Thyroid gland (tissue), 4 donors: Measurements from ENCODE around the gene KCNK17. TPM values are rescaled to one million over a fixed set of nuclear protein-coding genes. Genes with fewer than 3 reads are reported as not detected.

Experiments
- DNase-seq, 2 donors: peaks; one replicate each; pipeline ENCODE4 v3.0.0-alpha.2; 2019
- H3K27ac ChIP-seq, 3 donors: fragments of 200-600 bp; sonication (generic); 1 replicate in 2 of 3; 2 replicates in 1 of 3; pipeline ENCODE4 v1.5.1; 2016 to 2019; ENCODE audit warnings: mild to moderate bottlenecking in 1 of 3, moderate library complexity in 1 of 3
- H3K27me3 ChIP-seq: fragments of 200-600 bp; sonication (generic); one replicate; pipeline ENCODE4 v1.5.1; 2019
- H3K36me3 ChIP-seq, 2 donors: fragments of 200-600 bp; sonication (generic); one replicate each; pipeline ENCODE4 v1.5.1; 2016 to 2019
- H3K4me1 ChIP-seq, 2 donors: fragments of 200-600 bp; sonication (generic); one replicate each; pipeline ENCODE4 v1.5.1; 2017 to 2019
- H3K4me3 ChIP-seq, 3 donors: fragments of 200-600 bp; sonication (generic); replicated peaks in 1 of 3; 1 replicate in 2 of 3; 2 replicates in 1 of 3; pipeline ENCODE4 v1.5.1; 2016; ENCODE audit warnings: mild to moderate bottlenecking in 1 of 3
- H3K9me3 ChIP-seq: fragments of 200-600 bp; sonication (generic); one replicate; pipeline ENCODE4 v1.5.1; 2017
- CTCF ChIP-seq, 6 experiments: fragments of 200-600 bp in 3 of 6; fragments of 450-650 bp in 3 of 6; sonication (generic) in 3 of 6; IDR thresholded peaks; one replicate each; pipeline ENCODE4 v1.5.1; 2016 to 2019; ENCODE audit warnings: antibody characterized with exemption in 6 of 6, mild to moderate bottlenecking in 2 of 6, inconsistent platforms in 1 of 6, moderate library complexity in 1 of 6
- POLR2A ChIP-seq, 2 donors: fragments of 450-650 bp; IDR thresholded peaks; one replicate each; pipeline ENCODE4 v1.6.1; 2017; ENCODE audit warnings: antibody characterized with exemption in 2 of 2, mild to moderate bottlenecking in 2 of 2, moderate library complexity in 1 of 2
- WGBS, 2 donors: methylation state at CpG; one replicate each; pipeline ENCODE4 v1.1.5; 2017; 5-methylcytosine and 5-hydroxymethylcytosine counted together
- intact Hi-C: fragments of 100-400 bp; cut with DNase I; formaldehyde crosslinking; loops from one replicate; pipeline ENCODE4 v1.15.1; 2023
- total RNA-seq, 4 donors: library from RNA; depleted of rRNA; stranded (reverse); fragments of >200 nt; gene quantifications; one replicate each; pipeline ENCODE4 v1.2.3, GENCODE V29; 2016

Gene KCNK17
- total RNA-seq, 4 donors from 2014 or later: 1.1 to 11.5 (median 4.5) TPM

GRCh38 chr6:39280247-39280731, 33.9 kb downstream of the KCNK17 start:
- Histone ChIP-seq H3K4me3 (no peak overlapping the region), H3K27ac (no peak overlapping the region), H3K4me1 (peaks cover 0 to 11% of the 10 kb centered on the region in 2 donors), H3K36me3 (no peaks in the 10 kb centered on the region), H3K9me3 (no peaks in the 10 kb centered on the region), H3K27me3 (no peaks in the 10 kb centered on the region)
- TF ChIP-seq CTCF (IDR thresholded peaks at IDR 0.05) (no peak), POLR2A (IDR thresholded peaks at IDR 0.05) (no peak)
- intact Hi-C loops: no loop called here
- no peak for DNase-seq
- WGBS, 2 donors: 47 to 57% methylated on average over 7 of the region's 8 CpGs

GRCh38 chr6:39279539-39279938, 34.7 kb downstream of the KCNK17 start:
- intact Hi-C loops: no loop called here
- TF ChIP-seq CTCF (IDR thresholded peaks at IDR 0.05) (no peak), POLR2A (IDR thresholded peaks at IDR 0.05) (no peak)
- H3K27me3 ChIP-seq: no peaks in the 10 kb centered on the region
- no peaks in the 10 kb centered on the region for H3K36me3 ChIP-seq
- 67 to 84% methylated on average over 6 of the region's 6 CpGs for WGBS, 2 donors
- DNase-seq: peak in 1 of 2 donors; percentile 23
- H3K27ac ChIP-seq: no peak overlapping the region
- no peaks in the 10 kb centered on the region for H3K9me3 ChIP-seq
- peaks cover 4 to 16% of the 10 kb centered on the region in 2 donors for H3K4me1 ChIP-seq
- H3K4me3 ChIP-seq: no peak overlapping the region

- Histone ChIP-seq H3K9me3 (no peaks in the 10 kb centered on the region), H3K27ac (no peak overlapping the region)
Observed at GRCh38 chr6:39276379-39276995, 37.7 kb downstream of the KCNK17 start.

GRCh38 chr6:39274903-39275302, 39.3 kb downstream of the KCNK17 start:
- TF ChIP-seq POLR2A (IDR thresholded peaks at IDR 0.05): no peak
- no peak for TF ChIP-seq CTCF (IDR thresholded peaks at IDR 0.05)
- Histone ChIP-seq H3K4me1 (peaks cover 14 to 21% of the 10 kb centered on the region in 2 donors), H3K36me3 (no peaks in the 10 kb centered on the region), H3K27me3 (no peaks in the 10 kb centered on the region), H3K27ac (peak overlapping the region in 2 of 3 donors; percentile 39 to 45), H3K9me3 (no peaks in the 10 kb centered on the region), H3K4me3 (no peak overlapping the region)
- intact Hi-C loops: no loop called here
- DNase-seq: no peak
- 79 to 80% methylated on average over 3 of the region's 3 CpGs for WGBS, 2 donors

More at GRCh38 chr6:39276379-39276995, 37.7 kb downstream of the KCNK17 start:
- Histone ChIP-seq H3K36me3 (no peaks in the 10 kb centered on the region), H3K4me1 (peaks cover 14 to 29% of the 10 kb centered on the region in 2 donors), H3K4me3 (no peak overlapping the region), H3K27me3 (no peaks in the 10 kb centered on the region)
- no peak for DNase-seq
- 95 to 97% methylated on average over 3 of the region's 3 CpGs for WGBS, 2 donors
- intact Hi-C loops: no loop called here
- TF ChIP-seq CTCF (IDR thresholded peaks at IDR 0.05) (no peak), POLR2A (IDR thresholded peaks at IDR 0.05) (no peak)

- intact Hi-C loops: no loop called here
- Histone ChIP-seq H3K4me3 (no peak overlapping the region), H3K27me3 (no peaks in the 10 kb centered on the region), H3K27ac (peak overlapping the region in 2 of 3 donors; percentile 39 to 45), H3K4me1 (peaks cover 14 to 19% of the 10 kb centered on the region in 2 donors), H3K36me3 (no peaks in the 10 kb centered on the region), H3K9me3 (no peaks in the 10 kb centered on the region)
- TF ChIP-seq POLR2A (IDR thresholded peaks at IDR 0.05) (no peak), CTCF (IDR thresholded peaks at IDR 0.05) (no peak)
- DNase-seq: peak; percentile 83 to 86
- 26 to 35% methylated on average over 4 of the region's 4 CpGs for WGBS, 2 donors
Observed at GRCh38 chr6:39274471-39274870, 39.7 kb downstream of the KCNK17 start.
